Progenitor cell of endocrine pancreas (in vitro differentiated cells): Measurements from ENCODE around the gene COPG1. TPM values are rescaled to one million over a fixed set of nuclear protein-coding genes. Genes with fewer than 3 reads are reported as not detected.

Source experiments
- DNase-seq: peaks from one replicate; pipeline ENCODE4 v3.0.0; 2021; ENCODE audit warnings: low spot score; ENCODE audit not compliant: unreplicated experiment
- H3K27ac Mint-ChIP-seq: 2 replicates; pipeline ENCODE4 v1.8.0; 2021; ENCODE audit warnings: mild to moderate bottlenecking, moderate library complexity, mixed read lengths
- H3K27me3 Mint-ChIP-seq: 2 replicates; pipeline ENCODE4 v1.8.0; 2021; ENCODE audit warnings: mixed read lengths
- H3K36me3 Mint-ChIP-seq: 2 replicates; pipeline ENCODE4 v1.8.0; 2022; ENCODE audit warnings: mixed read lengths; ENCODE audit not compliant: insufficient read depth
- H3K4me1 Mint-ChIP-seq: 2 replicates; pipeline ENCODE4 v1.8.0; 2021; ENCODE audit warnings: low read depth, mixed read lengths
- H3K4me3 Mint-ChIP-seq: 2 replicates; pipeline ENCODE4 v1.8.0; 2021; ENCODE audit warnings: low read depth, mild to moderate bottlenecking, moderate library complexity, mixed read lengths
- H3K9me3 Mint-ChIP-seq: 2 replicates; pipeline ENCODE4 v1.8.0; 2021; ENCODE audit warnings: low read depth, mixed read lengths
- total RNA-seq: library from RNA; stranded (reverse); gene quantifications from 2 replicates; pipeline ENCODE4 v1.2.1, GENCODE V29; 2021
- TF ChIP-seq, protein P1 (sequence below): fragments of 200-600 bp; sonication (generic); IDR thresholded peaks from one replicate; pipeline ENCODE4 v1.5.0; 2021; ENCODE audit warnings: antibody characterized with exemption, mild to moderate bottlenecking; ENCODE audit not compliant: unreplicated experiment

COPG1 gene
- total RNA-seq, 1 donor from 2014 or later: 141 TPM

DNA sequence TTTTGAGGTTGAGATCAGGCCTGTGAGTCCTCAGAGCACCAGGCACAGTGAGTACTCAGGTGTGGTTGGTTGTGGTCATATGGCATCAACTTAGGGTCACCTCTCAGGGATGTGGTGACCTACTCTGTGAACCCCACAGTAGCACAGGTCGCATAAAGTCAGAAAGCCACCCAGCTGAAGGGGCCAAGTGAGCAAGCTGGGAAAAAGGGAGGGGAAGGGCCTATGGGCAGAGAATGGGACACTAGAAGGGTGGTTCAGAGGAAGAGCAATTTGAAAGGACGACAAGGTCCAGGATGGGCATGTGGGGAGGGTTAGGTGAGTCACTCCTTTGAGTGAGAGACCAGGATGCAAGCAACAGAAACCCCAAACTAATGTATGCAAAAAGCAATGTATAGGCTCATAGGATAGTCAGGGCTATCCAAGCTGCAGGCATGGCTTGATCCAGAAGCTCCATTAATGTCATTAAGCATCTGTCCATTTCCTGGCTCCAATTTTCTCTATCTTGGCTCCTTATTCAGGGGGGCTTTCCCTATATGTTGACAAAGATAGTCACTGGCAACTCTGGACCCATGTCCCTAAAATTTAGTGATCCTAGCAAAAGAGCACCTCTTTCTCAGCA, 62.7 kb downstream of the COPG1 start:
- Mint-ChIP-seq H3K9me3 (no peaks in the 10 kb centered on the region), H3K27ac (no peak overlapping the region), H3K36me3 (no peaks in the 10 kb centered on the region), H3K4me3 (no peak overlapping the region), H3K4me1 (peaks cover 6% of the 10 kb centered on the region), H3K27me3 (no peaks in the 10 kb centered on the region)
- DNase-seq: no peak
- TF ChIP-seq, protein P1, sequence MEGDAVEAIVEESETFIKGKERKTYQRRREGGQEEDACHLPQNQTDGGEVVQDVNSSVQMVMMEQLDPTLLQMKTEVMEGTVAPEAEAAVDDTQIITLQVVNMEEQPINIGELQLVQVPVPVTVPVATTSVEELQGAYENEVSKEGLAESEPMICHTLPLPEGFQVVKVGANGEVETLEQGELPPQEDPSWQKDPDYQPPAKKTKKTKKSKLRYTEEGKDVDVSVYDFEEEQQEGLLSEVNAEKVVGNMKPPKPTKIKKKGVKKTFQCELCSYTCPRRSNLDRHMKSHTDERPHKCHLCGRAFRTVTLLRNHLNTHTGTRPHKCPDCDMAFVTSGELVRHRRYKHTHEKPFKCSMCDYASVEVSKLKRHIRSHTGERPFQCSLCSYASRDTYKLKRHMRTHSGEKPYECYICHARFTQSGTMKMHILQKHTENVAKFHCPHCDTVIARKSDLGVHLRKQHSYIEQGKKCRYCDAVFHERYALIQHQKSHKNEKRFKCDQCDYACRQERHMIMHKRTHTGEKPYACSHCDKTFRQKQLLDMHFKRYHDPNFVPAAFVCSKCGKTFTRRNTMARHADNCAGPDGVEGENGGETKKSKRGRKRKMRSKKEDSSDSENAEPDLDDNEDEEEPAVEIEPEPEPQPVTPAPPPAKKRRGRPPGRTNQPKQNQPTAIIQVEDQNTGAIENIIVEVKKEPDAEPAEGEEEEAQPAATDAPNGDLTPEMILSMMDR: no peak

DNA sequence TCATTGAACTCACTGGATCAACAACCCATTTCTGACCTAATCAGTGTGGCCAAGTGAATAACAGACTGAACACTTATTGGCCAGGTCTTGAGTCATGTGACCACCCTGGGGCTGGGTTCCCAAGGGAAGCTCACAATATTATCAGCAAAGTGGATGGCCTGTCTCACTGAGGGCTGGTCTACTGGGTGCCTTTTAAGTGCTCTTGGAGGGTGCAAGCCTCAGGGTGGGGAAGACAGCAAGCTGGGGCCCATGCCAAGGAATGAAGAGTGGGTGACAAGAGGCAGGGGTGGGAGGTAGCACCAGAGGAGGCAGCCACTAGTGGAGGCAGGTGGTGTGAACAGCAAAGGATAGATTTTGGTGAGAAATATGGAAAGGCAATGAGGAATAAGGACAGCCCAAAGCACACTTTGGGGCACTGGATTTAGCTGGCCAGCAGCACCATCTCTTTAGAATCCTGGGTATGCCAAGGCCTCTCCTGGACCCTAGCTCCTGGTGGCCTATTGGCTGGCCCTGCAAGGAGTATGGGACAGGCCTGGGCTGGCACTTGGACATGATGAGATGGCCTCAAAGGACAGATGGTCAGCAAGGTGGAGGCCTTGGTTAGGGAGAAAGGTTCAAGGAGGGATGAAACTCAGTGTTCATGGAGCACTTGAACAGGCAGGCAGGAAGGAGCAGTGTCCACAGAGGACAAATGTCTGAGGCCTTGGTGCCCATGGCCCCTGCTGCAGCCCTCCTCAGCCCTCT, 63.4 kb downstream of the COPG1 start:
- peak overlapping the region; percentile 59 for H3K27ac Mint-ChIP-seq
- no peak for DNase-seq
- no peaks in the 10 kb centered on the region for H3K27me3 Mint-ChIP-seq
- H3K9me3 Mint-ChIP-seq: no peaks in the 10 kb centered on the region
- no peaks in the 10 kb centered on the region for H3K36me3 Mint-ChIP-seq
- no peak overlapping the region for H3K4me3 Mint-ChIP-seq
- peaks cover 6% of the 10 kb centered on the region for H3K4me1 Mint-ChIP-seq
- TF ChIP-seq, protein P1: no peak

DNA sequence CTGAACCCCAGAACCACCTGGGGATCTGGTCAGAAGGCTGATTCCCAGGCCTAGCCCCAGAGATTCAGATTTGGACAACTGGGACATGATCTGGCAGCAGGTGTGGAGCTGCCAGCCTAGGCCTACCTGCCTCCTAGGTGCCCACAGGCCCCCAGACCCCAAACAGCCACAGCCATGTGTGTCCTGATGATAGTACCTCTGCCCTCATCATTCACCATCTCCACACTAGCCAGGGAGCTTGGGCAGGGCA, 63.9 kb downstream of the COPG1 start:
- no peak for DNase-seq
- H3K4me1 Mint-ChIP-seq: peaks cover 6% of the 10 kb centered on the region
- no peak overlapping the region for H3K4me3 Mint-ChIP-seq
- TF ChIP-seq, protein P1: no peak
- no peaks in the 10 kb centered on the region for H3K27me3 Mint-ChIP-seq
- H3K27ac Mint-ChIP-seq: no peak overlapping the region
- H3K9me3 Mint-ChIP-seq: no peaks in the 10 kb centered on the region
- H3K36me3 Mint-ChIP-seq: no peaks in the 10 kb centered on the region

DNA sequence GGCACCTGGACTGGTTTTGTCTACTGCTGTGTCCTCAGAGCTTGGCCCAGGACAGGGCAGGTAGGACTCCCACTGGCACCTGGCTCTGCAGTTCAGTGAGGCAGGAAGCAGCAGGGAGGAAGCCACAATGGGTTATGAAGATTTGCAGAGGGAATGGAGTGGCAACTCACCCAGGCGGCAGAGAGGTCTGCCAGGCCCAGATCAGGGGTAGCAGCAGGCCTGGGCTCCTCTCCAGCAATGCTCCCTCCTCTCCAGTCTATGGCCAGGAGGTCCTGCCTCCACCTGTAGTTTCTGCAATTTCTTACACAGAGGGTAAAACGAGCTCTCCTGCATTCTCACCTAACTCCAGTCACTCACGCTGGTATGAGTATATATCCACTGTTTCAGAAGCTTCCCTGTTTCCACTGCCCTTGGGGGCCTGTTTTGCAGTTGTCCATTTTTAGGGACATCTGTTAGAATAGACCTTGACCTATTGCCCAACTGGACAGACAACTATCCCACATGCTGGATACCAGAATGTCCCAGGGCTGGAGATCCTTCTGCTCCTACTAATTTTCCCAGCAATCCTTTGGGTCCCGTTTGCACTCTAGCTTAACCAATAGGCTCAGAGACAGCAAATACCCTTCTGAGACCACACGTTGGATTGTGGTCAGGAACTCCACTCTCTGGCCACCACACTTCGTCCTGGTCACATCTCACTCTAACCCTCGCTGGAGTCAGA, 64.4 kb downstream of the COPG1 start:
- no peaks in the 10 kb centered on the region for H3K36me3 Mint-ChIP-seq
- H3K4me1 Mint-ChIP-seq: peaks cover 6% of the 10 kb centered on the region
- H3K4me3 Mint-ChIP-seq: peak overlapping the region; percentile 94
- H3K27ac Mint-ChIP-seq: peak overlapping the region; percentile 27
- no peaks in the 10 kb centered on the region for H3K9me3 Mint-ChIP-seq
- DNase-seq: no peak
- no peaks in the 10 kb centered on the region for H3K27me3 Mint-ChIP-seq
- TF ChIP-seq, protein P1: no peak

DNA sequence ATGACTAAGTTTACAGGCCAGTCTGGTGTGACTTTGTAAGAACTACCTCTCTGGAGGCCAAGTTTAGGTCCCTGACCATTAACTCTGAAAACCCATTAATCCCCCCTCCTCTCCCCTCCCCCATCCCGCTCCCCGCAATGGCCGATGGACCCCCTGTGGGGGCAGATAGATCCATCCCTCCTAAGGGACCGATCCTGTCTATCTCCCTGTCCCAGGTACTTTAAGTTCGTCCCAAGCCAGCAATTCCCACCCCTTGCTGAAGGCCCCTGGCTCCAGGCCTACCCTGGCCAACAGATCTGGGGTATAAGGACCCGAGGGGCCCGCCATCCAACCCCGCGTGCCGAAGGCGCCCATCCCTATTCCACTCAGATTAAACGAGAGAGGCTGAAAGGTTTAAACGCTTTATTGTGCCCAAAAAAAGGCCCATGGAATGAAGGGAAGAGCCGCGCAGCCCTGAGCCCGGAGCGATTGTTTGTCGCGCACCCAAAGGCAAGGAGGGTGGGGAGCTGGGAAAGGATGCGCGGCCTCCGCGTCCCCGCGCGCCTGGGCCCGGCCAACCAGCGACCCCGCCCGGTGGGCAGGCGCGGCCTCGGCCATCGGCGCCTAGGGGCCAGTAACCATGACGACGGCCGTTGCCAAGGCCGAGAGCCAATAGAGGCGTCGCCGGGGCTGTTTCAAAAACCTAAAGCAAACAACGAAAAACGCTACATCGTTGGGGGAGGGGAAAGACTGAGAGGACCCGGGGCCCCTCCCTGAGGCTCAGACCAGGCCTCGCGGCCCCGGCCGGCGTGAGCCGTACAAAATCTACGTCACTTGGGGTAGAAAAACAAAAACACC, 65.2 kb downstream of the COPG1 start:
- Mint-ChIP-seq H3K27me3 (no peaks in the 10 kb centered on the region), H3K4me3 (peak overlapping the region; percentile 94), H3K4me1 (peaks cover 6% of the 10 kb centered on the region), H3K36me3 (no peaks in the 10 kb centered on the region), H3K27ac (peak overlapping the region; percentile 91), H3K9me3 (no peaks in the 10 kb centered on the region)
- TF ChIP-seq, protein P1: peak; percentile 27
- peak; percentile 74 for DNase-seq
